ENCODE results near the gene FNDC3B.
"Not testable (repeated sequence)": the region's sequence is repeated elsewhere in the genome, so short reads cannot be mapped to it uniquely, and the experiment has no call there.

Gene FNDC3B

GRCh38 chr3:172246107-172246844 lies 206.9 kb downstream of the FNDC3B start:
- DNase-seq = no peak

GRCh38 chr3:172247525-172248274 lies 208.3 kb downstream of the FNDC3B start:
- no peak for DNase-seq

- no peak for DNase-seq
Measured at GRCh38 chr3:172249039-172249438, 209.7 kb downstream of the FNDC3B start.

GRCh38 chr3:172251211-172251610 lies 211.8 kb downstream of the FNDC3B start:
- no peak for DNase-seq

- no peak for DNase-seq
Measured at GRCh38 chr3:172253200-172253599, 213.8 kb downstream of the FNDC3B start.

GRCh38 chr3:172254542-172254941 lies 215.2 kb downstream of the FNDC3B start:
- DNase-seq = no peak

- DNase-seq = not testable (repeated sequence)
Measured at GRCh38 chr3:172255321-172255720, 215.9 kb downstream of the FNDC3B start.

GRCh38 chr3:172256101-172256734 lies 216.8 kb downstream of the FNDC3B start:
- DNase-seq = no peak

GRCh38 chr3:172257648-172258400 lies 218.4 kb downstream of the FNDC3B start:
- no peak for DNase-seq

GRCh38 chr3:172258624-172259023 lies 219.2 kb downstream of the FNDC3B start:
- DNase-seq = no peak

GRCh38 chr3:172259111-172259541 lies 219.7 kb downstream of the FNDC3B start:
- no peak for DNase-seq

GRCh38 chr3:172259726-172260248 lies 220.4 kb downstream of the FNDC3B start:
- DNase-seq = no peak

- DNase-seq = no peak
Measured at GRCh38 chr3:172260381-172260780, 221.0 kb downstream of the FNDC3B start.

- no peak for DNase-seq
Measured at GRCh38 chr3:172261054-172261453, 221.7 kb downstream of the FNDC3B start.

- DNase-seq = no peak
Measured at GRCh38 chr3:172262991-172263608, 223.7 kb downstream of the FNDC3B start.

- DNase-seq = no peak
Measured at GRCh38 chr3:172263781-172264486, 224.6 kb downstream of the FNDC3B start.

GRCh38 chr3:172266103-172266502 lies 226.7 kb downstream of the FNDC3B start:
- DNase-seq = no peak

- no peak for DNase-seq
Measured at GRCh38 chr3:172268425-172268824, 229.0 kb downstream of the FNDC3B start.

- DNase-seq = no peak
Measured at GRCh38 chr3:172268868-172269267, 229.5 kb downstream of the FNDC3B start.

- no peak for DNase-seq
Measured at GRCh38 chr3:172270557-172271166, 231.3 kb downstream of the FNDC3B start.

- DNase-seq = no peak
Measured at GRCh38 chr3:172271386-172271976, 232.1 kb downstream of the FNDC3B start.

All from NCI-H345 (cell line).